NOMO-1 (cell line): Measurements from ENCODE around the gene FBN1.

Experiments
- DNase-seq, 2 experiments: peaks; one replicate each; lab custom pipeline; 2025; ENCODE audit not compliant: unreplicated experiment in 2 of 2; lab: John Stamatoyannopoulos, UW

The FBN1 gene

DNA sequence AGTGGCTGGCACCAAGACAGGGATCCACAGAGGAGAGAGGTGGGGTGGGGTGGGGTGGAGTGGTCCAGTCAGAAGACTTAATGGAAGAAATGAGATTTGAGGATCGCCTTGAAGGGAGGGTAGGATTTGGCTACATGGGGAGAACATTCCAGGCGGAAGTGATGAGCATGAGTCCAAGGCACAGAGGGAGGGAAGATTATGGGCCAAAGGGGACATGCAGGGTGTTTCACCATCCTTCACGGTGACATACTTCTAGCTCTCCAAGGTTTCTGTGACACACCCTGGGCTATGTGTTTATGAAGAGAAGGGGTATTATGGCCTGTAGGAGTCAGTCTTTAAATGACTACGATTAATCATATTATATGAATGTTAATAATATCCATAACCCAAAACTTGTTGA is 7.7 kb upstream of the FBN1 start:
- DNase-seq, result no peak

DNA sequence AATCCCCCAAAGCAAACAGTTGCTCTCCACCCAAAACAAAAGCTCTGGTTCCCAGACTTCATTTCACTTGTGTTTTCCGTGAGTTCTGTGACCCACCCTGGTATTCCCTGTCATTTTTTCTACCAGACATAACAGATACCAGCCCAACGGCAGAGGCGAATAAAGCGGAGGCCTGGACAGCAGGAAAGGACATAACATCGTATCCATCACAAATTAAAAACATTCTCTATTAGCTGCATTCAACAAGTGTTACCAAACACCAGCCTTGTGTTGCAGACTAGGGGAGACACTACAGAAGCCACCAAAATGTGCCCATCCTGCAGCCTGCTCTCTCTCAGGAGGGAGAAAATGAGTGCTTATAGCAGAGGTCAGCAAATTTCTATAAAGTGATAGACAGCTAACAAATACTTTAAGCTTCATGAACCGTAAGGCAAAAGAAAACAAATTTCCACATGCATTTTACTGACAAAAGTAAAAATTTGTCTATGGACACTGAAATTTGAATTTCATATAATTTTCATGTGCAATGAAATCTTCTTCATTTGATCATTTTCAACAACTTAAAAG is 7.1 kb upstream of the FBN1 start:
- no peak for DNase-seq

DNA sequence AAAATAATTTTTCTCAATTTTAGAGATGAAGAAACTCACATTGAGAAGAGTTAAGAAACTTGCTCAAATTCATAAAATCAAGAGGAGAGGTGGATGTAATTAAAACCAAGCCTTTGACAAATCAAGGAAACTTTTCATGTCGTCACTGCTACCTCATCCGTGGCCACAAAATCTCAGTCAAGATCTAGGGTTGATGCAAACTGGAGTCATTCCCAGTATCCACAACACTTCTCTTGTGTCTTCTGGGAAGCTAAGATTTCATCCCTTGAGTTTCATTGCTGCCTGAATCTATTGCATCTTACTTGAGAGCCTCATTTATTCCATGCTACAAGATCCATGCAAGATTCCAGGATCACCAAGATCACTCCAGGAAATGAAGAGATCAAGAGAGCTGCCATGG is 5.4 kb upstream of the FBN1 start:
- DNase-seq, result no peak

DNA sequence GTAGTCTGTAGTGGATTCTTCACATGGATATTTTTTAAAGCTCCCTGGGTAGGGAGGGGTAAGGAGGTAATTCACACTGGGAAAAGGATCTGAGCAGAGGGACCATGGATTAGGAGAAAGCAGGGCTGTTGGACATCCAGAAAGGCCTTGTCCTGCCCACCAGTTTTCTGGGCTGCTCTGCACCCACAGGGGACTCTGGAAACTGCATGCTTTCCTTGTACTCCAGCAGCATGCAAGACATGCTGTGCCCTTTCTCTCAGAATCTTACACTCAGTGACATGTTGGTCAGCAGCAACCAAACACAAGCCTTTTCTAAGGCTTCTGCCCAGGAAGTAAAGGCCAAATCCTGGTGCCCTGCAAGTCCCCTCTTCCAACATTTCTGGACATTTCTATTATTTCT is 2.5 kb upstream of the FBN1 start:
- no peak for DNase-seq

DNA sequence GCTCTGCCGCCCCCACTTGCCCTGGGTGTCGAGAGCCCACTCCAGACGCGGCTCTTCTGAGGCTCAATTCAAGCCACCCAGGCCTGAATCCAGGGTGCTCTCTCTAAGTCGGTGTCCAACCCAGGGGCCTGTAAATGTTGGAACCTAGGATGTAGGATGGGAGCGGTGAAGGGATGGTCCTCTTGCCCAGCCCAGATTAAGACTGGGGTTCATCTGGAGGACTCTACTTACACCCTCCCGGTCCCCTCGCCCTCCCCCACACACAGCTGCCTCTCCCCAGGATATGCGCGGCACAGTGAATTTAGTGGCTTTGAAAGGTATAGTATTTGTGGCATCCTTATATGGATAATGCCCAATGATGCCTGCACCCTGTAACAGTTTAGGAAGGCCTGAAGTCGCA is 822 bp upstream of the FBN1 start:
- DNase-seq, result no peak

DNA sequence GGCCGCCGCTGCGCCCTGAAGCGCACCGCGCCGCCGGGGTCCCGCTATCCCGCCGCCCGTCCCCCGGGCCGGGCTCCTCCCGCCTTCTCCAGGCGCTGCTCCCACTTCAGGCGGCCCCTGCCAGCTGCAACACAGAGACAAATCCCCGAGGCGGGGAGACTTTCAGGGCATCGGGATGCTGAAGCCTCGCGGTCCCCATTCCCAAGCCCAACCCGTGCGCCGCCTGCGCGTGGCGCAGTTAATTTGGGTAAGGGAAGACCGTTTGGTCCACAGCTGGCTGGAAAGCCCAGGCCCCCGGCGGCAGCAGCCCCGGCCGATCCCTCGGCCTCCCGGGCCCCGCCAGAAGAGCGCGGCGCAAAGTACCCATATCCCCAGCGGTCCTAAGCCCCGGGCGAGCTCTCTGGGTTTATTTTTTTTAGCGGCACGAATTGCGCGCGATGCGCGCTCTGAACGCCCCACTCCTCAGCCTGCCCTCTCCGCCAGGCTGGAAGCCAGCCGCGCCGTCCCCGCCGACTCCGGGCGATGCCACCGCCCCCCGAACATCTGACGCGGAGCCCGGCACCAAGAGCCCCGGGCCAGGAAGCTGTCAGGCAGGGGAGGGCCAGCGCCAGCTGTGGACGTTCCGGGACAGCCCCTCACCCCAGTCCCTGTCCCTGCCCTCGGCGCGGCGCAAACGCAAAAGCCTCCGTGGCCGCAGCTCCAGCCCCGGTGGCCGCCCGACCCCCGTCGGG is 517 bp downstream of the FBN1 start:
- DNase-seq, result no peak

DNA sequence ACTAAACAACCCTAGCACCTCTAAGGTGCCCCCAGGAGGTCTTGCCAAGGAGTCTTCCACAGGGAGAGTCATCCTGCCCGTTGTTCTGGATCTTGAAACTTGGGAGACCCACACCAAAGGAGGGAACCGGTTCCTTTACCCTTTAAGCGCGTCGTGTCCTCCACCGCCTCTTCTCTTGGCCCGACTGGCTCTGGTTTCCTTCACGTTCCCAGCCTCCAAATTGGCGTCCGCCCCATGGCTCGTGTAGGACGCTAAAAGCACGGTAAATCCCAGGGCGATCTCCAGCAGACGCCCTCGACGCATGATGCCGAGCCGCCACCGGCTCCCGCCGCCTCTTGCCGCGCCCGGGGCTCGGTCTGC is 1.1 kb downstream of the FBN1 start:
- DNase-seq, result no peak

DNA sequence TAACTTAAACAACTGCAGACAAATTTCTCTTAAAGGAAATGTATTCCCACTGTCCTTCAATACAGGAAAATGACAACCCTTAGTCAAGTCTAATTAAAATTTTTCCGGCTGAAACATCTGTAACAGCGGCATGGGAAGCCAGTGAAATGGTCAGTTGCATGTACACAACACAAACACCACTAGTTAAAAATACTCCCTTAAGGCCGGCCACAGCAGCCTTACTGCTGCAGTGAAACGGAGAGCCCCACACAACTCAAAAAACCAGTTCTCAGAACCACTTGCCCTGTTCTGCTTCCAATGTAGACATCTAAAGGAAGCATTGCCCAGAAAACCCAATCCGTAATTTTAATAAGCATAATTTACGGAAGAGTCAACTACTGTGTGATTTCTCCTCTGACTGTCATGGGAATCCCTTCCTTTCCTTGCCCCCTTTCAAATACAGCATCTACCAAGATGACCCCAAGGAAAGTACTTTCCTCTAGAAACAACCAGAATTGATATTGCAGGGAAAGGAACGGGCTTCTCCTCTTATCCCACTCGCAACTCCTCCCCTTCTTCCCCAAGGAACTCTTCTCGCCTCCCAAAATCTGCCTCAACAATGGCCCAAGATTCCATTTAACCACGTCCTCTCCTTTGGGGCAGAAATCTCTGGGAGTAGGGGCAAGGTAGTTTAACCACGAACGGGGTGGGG is 1.6 kb downstream of the FBN1 start:
- DNase-seq, result no peak

DNA sequence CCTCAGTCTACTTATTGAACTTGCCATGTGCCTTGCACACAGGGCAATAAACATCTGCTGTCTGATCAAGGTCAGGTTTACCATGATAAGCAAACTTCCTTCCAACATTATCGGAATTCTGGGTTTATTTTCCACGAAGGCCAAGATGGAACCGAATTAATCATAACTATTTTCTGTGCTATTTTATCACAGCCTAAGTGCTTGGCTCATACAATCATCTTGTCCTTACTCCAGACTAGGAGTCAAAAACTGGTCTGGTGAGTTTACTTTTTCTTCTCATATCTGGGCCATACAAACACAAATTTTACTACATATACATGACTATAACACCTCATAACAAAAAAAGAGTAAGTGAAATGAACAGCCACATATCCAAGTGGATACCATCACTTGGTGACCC is 2.3 kb downstream of the FBN1 start:
- no peak for DNase-seq

DNA sequence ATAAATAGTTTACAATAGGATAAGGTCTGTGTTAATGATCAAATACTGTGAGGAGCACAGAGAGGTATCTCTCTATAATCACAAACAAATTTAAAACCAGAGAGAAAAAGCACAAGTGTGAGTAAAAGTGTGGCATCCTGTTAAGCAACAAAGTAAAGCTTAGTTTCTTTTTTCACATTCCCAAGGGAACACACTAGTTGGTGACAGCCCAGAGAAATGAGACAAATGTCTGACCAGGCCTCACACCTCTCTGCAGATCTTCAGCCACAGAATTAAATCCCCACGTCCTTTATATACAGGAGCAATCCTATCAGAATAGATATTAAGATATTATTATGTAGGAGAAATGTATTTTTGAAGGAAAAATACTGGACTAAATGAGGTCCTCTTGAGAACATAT is 2.7 kb downstream of the FBN1 start:
- no peak for DNase-seq

DNA sequence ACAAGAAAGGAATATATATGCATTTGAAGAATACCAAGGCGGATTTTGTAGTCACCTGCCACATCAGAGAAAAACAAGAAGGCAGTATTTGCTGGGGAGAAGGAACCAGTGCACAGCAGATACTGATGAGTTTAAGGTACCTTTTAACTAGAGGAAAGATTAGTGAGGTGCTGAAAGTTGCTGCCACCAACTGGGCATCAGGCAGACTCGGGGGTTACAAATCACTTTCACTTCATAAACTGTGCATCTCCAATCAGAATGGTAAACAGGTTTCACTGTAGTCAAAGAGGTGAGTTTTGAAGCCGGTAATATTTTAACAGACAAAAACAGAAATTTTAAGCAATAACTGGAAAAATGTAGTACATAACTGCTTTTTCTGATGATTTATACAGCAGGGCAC is 4.1 kb downstream of the FBN1 start:
- DNase-seq, result peak in 1 of 2 experiments; percentile 8

DNA sequence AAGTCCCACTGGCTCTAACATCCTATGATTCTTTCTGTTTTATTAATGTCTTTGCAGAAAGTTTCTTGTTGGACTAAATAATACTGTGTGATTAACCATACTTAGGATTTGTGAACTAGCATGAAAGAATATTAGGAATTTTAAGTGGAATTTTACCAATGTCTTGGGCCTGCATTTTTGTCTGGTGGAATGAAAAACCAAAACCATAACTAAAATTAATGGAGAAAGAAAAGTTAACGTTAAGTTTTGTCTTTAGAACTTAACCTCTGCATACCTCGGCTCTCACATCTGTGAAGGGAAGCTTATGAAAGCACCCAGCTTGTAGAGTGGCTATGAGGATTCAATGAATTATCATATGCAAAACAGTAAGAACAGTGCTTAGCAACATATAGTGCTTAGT is 6.5 kb downstream of the FBN1 start:
- DNase-seq, result no peak

DNA sequence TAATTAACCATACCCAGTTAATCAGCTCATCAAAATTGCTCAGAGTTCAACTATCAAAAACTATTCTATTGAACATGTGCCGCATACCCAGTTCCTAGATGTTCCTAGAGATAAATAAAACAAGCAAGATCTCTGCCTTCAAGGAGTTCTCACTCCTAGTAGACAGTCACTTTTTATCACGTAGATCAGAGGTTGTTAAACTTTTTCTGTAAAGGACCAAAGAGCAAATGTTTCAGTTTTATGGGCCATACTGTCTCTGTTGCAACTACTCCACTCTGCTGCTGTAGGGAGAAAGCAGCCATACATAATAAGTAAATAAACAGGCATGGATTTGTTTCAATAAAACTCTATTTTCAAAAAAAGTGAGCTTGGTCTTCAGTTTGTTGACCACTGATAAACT is 7.9 kb downstream of the FBN1 start:
- DNase-seq, result no peak

DNA sequence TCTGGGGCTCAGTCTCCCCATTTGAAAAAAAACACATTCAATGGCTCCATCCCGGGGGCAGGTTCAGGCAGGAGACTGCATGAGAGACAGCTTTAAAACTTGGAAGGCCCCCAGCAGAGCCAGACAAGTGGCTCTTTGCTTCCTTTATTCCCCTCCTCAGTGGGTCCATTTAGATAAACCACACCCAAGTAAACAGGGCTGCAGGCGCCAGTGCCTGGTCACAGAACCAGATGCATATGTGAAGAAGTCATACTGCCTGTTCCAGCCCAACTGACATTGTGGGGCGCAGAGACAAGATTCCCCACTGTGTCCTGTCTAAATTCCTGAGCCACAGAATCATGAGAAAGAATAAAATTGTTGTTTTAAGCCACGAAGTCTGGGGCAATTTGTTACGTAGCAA is 9.0 kb downstream of the FBN1 start:
- DNase-seq, result no peak

DNA sequence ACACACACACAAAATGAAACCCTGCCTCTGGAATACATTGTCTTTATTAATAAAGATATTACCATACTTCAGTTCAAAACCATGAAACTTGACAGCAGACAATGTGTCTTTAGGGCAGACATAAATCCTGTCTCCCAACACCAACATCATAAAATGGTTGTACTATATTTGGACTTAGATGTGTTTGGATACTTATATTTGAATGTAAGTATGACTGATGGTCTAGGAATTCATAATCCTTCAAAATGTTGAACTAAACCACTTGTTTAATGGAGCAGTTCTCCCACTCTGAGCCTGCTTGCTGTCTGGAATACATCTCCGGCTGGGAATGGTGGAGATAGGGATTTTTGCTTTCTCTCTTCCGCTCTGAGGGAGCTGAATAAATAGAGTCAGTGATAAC is 10.6 kb downstream of the FBN1 start:
- DNase-seq, result no peak

DNA sequence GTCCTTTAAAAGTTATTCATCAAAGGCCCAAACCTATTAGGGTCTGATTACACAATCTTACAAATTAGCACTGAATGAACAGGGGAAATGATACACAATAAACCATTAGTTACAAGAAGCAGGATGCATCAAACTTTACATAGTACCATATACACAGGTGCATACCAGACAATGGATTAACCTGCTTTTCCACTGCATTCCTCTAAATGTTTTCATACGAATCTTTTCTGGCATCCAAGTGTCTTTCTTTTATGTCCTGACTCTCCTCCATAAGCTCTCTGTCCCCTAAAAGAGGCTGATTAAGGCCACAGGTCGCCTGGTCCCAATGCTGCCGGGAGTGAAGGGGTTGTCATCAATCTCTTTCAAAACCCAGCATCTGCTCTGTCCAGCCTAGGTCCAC is 11.4 kb downstream of the FBN1 start:
- DNase-seq, result no peak

DNA sequence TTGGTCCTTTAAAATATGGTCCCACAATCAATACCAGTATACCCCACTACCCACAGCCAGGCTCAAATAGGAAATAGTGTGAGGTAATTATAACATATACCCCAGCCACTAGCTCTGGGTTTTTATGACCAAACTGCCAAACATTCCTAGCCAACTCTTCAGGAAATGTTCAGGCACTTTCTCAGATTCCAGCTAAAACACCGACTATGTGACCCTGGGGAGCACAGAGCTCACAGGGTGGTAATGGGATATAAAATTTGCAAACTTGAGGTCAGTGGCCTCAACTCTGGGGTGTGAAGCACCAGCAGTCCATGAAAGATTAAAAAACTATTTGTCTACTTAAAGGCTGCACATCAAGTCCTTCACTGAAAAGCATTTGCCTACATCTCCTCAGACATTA is 12.9 kb downstream of the FBN1 start:
- DNase-seq, result no peak

DNA sequence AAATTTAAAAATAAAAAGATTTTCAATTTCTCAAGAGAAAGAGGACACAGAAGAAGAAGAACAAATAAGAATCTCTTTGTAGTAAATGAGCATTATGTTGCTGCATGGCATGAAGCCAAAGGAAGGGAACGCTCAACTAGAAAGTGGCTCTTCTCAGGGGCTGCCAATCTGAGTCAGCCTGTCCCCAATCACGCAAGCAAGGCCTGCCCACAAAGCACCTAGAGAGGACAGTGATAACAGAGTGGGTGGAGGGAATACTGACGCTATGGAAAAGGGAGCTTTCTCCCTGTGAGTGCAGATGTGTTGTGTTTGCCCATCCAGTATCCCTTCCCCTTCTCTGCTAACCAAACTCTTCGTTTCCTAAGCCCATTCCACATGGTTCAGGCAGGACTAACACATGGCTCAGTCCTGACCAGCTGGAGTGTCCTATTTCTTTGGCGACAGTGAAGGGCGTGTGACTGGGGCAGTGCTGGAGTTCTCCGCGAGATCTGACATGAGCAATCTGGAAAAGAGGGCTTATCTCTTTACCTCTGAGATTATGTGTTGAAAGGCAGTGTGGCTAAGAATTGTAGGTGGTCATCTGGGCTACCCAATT is 14.2 kb downstream of the FBN1 start:
- no peak for DNase-seq

DNA sequence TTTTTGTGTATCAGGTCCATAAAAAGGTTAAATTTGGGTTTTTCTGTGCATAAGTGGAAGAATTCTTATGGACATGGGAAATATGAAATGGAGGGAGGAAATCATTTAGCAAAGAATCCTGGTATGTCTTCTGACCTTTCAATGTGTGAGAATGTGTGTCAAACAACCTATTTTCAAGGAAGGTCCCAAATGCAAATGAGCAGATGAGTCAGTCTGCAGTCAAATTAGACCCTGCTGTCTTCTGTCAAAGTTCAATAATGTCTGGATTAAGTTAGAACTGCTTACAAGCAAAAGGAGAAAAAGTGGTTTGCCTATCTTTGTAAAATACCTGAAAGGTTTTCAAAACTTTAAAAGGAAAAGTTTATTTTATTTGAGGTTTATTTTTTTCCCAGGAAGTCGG is 15.3 kb downstream of the FBN1 start:
- DNase-seq, result no peak

DNA sequence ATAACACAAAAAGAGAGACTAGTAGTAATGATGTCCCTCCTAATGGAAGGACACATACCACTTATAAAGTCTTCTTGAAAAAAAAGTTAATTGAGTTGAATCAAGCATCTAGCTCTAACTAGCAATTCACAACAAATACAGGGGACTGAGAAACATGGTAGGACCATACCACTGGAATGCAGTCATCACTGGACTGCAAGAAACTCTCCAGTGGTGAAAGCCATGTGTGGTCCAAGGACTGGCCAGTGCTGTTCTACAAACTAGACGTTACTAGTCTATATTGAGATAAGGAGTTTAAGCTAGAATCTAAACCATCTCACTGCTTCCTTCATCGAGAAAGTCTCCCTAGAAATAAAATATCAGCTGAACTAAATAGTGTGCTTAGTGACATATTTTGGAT is 16.7 kb downstream of the FBN1 start:
- no peak for DNase-seq

DNA sequence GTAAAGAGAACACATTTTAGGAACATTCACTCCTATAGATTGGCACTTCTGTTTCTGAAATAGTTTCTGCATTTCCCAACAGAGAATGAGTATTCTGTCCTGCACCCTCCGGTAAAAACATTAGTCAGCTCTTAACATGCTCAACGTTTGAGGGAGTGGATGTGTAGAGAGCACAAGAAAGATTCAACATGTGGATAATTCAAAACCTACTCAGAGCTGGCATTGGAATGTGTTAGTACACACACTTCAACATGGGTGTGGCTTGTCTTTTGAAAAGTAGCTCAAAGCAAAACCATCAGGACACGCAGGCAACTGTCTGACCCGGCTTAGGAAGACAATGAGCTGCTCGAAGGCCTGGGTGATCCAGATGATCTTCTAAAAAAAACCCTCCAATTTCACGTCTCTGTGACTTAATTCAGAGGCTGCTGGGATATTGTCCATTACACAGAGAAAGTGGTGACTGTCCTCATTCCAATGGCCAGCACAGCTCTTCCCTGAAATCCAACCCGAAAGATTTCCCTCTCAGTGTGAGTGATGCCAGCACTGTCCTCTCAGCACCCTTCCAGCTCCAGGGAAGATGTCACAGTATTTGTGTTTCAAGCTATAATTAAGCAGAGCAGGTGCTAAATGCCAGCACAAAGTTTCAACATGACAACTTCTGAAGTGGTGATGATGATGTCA is 18.1 kb downstream of the FBN1 start:
- no peak for DNase-seq

DNA sequence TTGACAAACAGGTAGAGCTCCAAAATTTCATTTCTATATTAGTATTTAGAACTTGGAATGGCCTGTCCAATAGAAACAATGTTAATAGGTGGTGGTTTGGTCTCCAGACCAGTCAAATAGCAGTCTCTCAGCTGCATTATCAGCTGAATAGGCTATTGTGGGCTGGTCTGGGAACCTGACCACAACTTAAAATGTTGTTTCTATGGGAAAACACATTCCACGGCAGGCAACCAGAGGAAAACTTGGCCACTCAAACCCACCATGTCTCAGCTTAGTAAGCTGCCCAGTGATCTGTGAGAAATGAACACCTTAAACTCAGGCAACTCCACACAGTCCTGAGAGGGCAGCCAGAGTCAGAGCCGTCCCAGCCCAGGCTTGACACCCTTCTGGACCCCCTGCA is 20.4 kb downstream of the FBN1 start:
- no peak for DNase-seq
